Measurements from ENCODE around the gene KCNF1. TPM values are rescaled to one million over a fixed set of nuclear protein-coding genes. Genes with fewer than 3 reads are reported as not detected.

The KCNF1 gene, protein sequence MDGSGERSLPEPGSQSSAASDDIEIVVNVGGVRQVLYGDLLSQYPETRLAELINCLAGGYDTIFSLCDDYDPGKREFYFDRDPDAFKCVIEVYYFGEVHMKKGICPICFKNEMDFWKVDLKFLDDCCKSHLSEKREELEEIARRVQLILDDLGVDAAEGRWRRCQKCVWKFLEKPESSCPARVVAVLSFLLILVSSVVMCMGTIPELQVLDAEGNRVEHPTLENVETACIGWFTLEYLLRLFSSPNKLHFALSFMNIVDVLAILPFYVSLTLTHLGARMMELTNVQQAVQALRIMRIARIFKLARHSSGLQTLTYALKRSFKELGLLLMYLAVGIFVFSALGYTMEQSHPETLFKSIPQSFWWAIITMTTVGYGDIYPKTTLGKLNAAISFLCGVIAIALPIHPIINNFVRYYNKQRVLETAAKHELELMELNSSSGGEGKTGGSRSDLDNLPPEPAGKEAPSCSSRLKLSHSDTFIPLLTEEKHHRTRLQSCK
- not detected in 2 replicates for total RNA-seq

DNA sequence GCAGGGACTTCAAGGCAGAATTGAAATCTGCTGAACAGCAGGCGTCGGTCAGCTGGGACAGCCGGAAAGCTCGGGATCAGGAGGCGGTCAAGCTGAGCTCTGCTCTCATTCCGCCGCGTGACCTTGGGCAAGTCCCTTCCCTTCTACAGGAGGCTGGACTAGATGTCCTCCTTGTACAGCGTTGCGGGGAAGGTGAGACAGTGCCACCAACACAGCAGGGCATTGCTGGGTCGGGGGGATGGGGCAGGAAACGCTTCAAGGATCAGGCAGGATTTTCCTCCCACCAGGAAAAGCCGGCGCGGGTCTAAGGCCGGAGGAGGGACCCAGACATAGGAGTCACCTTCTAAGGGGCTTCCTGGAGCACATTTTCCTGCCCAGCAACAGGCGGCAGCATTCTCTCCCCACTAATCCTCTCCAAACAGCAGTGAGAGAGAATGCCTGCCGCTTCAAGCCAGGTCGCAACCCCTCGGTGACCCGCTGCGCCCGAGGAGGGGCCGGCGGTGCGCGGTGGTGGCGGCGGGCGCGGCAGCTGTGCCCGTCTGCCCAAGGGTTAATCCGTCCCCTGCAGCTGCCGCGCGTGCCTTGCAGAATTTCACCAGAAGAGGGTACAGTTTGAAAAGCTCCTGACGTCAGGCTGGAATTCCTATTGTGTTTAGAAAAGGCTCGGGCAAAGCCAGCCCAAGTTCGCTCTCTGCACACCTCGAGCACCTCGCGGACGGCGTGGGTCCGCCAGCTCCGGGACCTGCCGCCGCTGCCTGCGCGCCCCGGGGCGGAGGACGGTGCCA, at the start of gene KCNF1:
Gene KCNF1 (plus strand): TSS at position 644 of the 785 bp plus-strand sequence. CDS start 493 bp downstream, outside the sequence.

Small RNA genes within 50 kb of the gene (small RNA-seq; reads per million reads assigned to genes)
- gene AC079587.1 = not detected

Other genes with a start within 250 kb of the KCNF1 start
- 47.1 and 51.5 TPM in 2 replicates for gene NOL10, start 222.0 kb upstream of the KCNF1 start, total RNA-seq
- 0.13 TPM in 1 of 2 replicates, not detected in the other for gene ATP6V1C2, start 190.3 kb upstream of the KCNF1 start, total RNA-seq
- 347 and 372 TPM in 2 replicates for gene PDIA6, start 99.1 kb upstream of the KCNF1 start, total RNA-seq
- gene SLC66A3, start 243.5 kb downstream of the KCNF1 start, total RNA-seq = 48.4 and 56.3 TPM in 2 replicates